ENCODE results near the gene C10orf143. TPM values are rescaled to one million over a fixed set of nuclear protein-coding genes. Genes with fewer than 3 reads are reported as not detected.

The C10orf143 gene
- total and polyA plus RNA-seq, 2 of the 4 experiments (the other 2 are of a cell fraction): 0.36 to 0.60 TPM

DNA sequence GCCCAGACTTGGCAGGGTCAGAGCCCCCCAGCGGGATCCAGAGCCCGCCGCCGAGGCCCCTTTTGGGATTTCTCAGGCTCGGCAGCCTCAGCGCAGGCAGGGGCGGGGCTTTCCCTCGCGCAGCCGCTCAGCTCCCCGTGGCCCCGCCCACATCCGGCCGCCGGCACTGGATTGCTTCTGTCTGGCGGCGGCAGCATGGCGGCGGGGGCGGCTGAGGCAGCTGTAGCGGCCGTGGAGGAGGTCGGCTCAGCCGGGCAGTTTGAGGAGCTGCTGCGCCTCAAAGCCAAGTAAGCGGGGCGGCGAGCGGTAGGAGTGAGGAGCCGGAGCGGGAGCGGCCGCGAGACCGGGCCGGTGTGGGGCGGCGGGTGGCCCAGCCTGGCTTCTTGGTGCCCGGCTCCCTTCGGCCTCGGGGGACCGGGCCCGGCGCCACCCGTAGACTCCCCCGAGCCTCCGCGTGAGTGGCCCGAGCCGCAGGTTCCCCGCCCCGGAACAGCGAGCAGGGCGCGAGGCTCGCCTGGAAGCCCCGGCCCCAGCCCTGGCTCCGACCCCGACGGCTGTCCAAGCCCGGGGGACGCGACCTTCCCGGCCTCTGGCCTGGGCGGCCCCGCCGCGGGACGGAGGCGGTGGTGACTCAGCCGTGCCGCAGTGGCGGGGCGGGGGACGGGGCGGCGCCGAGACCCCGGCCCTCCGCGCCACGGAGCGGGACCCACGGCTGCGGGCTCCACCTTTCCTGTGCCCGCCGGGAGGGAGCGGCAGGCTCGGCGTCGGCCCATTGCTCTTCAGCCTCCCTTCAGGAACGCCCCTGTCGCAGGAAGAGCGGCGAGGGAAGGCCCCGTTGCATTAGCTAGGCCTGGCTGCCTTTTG lies 25.8 kb upstream of the C10orf143 start, which contains the start of gene GLRX3 (continued):
- TF ChIP-seq, protein P1, sequence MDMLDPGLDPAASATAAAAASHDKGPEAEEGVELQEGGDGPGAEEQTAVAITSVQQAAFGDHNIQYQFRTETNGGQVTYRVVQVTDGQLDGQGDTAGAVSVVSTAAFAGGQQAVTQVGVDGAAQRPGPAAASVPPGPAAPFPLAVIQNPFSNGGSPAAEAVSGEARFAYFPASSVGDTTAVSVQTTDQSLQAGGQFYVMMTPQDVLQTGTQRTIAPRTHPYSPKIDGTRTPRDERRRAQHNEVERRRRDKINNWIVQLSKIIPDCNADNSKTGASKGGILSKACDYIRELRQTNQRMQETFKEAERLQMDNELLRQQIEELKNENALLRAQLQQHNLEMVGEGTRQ (IDR thresholded peaks at IDR 0.05; ENCODE audit: low read depth, low read length): no peak
- no peak for TF ChIP-seq NFE2L2 (IDR thresholded peaks at IDR 0.05; ENCODE audit: low read depth, low read length)
